Cardiac muscle cell (in vitro differentiated cells and primary cell): Measurements from ENCODE around the gene TNFRSF25. TPM values are rescaled to one million over a fixed set of nuclear protein-coding genes. Genes with fewer than 3 reads are reported as not detected.

Source experiments
- DNase-seq, 2 donors: peaks; one replicate each; pipeline versions ENCODE4 v3.0.0 to v3.0.0-alpha.2; 2010 to 2017; ENCODE audit warnings: low read depth in 1 of 2, low spot score in 1 of 2
- H3K27ac ChIP-seq: fragments of 200-600 bp; sonication (generic); 2 replicates; pipeline ENCODE4 v1.5.1; 2016
- H3K27me3 ChIP-seq: fragments of 200-600 bp; sonication (generic); 2 replicates; pipeline ENCODE4 v1.6.0; 2016; ENCODE audit warnings: control low read depth
- H3K36me3 ChIP-seq: fragments of 200-600 bp; sonication (generic); 2 replicates; pipeline ENCODE4 v1.5.1; 2016; ENCODE audit warnings: control low read depth
- H3K4me1 ChIP-seq: fragments of 200-600 bp; sonication (generic); 2 replicates; pipeline ENCODE4 v1.8.1; 2017; ENCODE audit warnings: low read depth, mild to moderate bottlenecking, mixed run types
- H3K4me3 ChIP-seq: fragments of 200-600 bp; sonication (generic); 2 replicates; pipeline ENCODE4 v1.5.1; 2016; ENCODE audit warnings: mild to moderate bottlenecking
- H3K9me3 ChIP-seq: fragments of 200-600 bp; sonication (generic); 2 replicates; pipeline ENCODE4 v1.5.1; 2017; ENCODE audit warnings: low read depth, mild to moderate bottlenecking, control low read depth
- CTCF ChIP-seq: IDR thresholded peaks from 2 replicates; pipeline ENCODE4 v1.5.1; 2012; ENCODE audit warnings: low read depth, mild to moderate bottlenecking, low read length
- polyA plus RNA-seq: library from polyadenylated mRNA; unstranded; fragments of >200 nt; fragmentation: Nextera tagmentation; extraction: Ambion mirVana; gene quantifications from 2 replicates; pipeline ENCODE4 v1.2.1, GENCODE V29; 2016
- total RNA-seq: library from RNA; depleted of rRNA; stranded (reverse); fragments of >200 nt; gene quantifications from 2 replicates; pipeline ENCODE4 v1.2.3, GENCODE V29; 2016

Gene TNFRSF25
- total RNA-seq (24.4 and 31.4 TPM in 2 replicates), polyA plus RNA-seq (11.3 and 11.8 TPM in 2 replicates)

GRCh38 chr1:6466023-6466422 lies at the start of gene TNFRSF25:
Gene TNFRSF25 (minus strand): TSS chr1:6466173. CDS start chr1:6466107, 66 bp downstream.
- TF ChIP-seq CTCF = no peak
- no peak within 1 kb of the TSS for H3K4me3 ChIP-seq
- no peak for DNase-seq
- peaks cover 7% of the 10 kb centered on the region for H3K36me3 ChIP-seq
- H3K27ac ChIP-seq = no peak within 1 kb of the TSS
- no peaks in the 10 kb centered on the region for H3K4me1 ChIP-seq
- no peaks in the 10 kb centered on the region for H3K9me3 ChIP-seq
- peaks cover 9% of the 10 kb centered on the region for H3K27me3 ChIP-seq

- Histone ChIP-seq H3K27ac (peak overlapping the region; percentile 82), H3K9me3 (no peaks in the 10 kb centered on the region), H3K36me3 (no peaks in the 10 kb centered on the region), H3K4me3 (no peak overlapping the region), H3K27me3 (no peaks in the 10 kb centered on the region), H3K4me1 (peaks cover 15% of the 10 kb centered on the region)
- TF ChIP-seq CTCF = no peak
- peak in 1 of 2 donors; percentile 64 for DNase-seq
Observed at GRCh38 chr1:6515771-6516170, 49.8 kb upstream of the TNFRSF25 start.

GRCh38 chr1:6513320-6513801 lies 47.4 kb upstream of the TNFRSF25 start:
- Histone ChIP-seq H3K27ac (no peak overlapping the region), H3K4me1 (peaks cover 4% of the 10 kb centered on the region), H3K4me3 (no peak overlapping the region), H3K9me3 (no peaks in the 10 kb centered on the region), H3K27me3 (no peaks in the 10 kb centered on the region), H3K36me3 (no peaks in the 10 kb centered on the region)
- no peak for TF ChIP-seq CTCF
- no peak for DNase-seq

GRCh38 chr1:6512908-6513280 lies 46.9 kb upstream of the TNFRSF25 start:
- H3K9me3 ChIP-seq = no peaks in the 10 kb centered on the region
- no peak for TF ChIP-seq CTCF
- H3K4me3 ChIP-seq = no peak overlapping the region
- DNase-seq = no peak
- H3K27me3 ChIP-seq = no peaks in the 10 kb centered on the region
- no peaks in the 10 kb centered on the region for H3K36me3 ChIP-seq
- peaks cover 4% of the 10 kb centered on the region for H3K4me1 ChIP-seq
- H3K27ac ChIP-seq = no peak overlapping the region

GRCh38 chr1:6512245-6512907 lies 46.4 kb upstream of the TNFRSF25 start:
- H3K9me3 ChIP-seq = no peaks in the 10 kb centered on the region
- no peak overlapping the region for H3K4me3 ChIP-seq
- H3K4me1 ChIP-seq = peaks cover 4% of the 10 kb centered on the region
- H3K27ac ChIP-seq = no peak overlapping the region
- no peaks in the 10 kb centered on the region for H3K27me3 ChIP-seq
- no peak for DNase-seq
- no peak for TF ChIP-seq CTCF
- H3K36me3 ChIP-seq = no peaks in the 10 kb centered on the region
